ENCODE results near the gene ADAMTSL3.

DNA sequence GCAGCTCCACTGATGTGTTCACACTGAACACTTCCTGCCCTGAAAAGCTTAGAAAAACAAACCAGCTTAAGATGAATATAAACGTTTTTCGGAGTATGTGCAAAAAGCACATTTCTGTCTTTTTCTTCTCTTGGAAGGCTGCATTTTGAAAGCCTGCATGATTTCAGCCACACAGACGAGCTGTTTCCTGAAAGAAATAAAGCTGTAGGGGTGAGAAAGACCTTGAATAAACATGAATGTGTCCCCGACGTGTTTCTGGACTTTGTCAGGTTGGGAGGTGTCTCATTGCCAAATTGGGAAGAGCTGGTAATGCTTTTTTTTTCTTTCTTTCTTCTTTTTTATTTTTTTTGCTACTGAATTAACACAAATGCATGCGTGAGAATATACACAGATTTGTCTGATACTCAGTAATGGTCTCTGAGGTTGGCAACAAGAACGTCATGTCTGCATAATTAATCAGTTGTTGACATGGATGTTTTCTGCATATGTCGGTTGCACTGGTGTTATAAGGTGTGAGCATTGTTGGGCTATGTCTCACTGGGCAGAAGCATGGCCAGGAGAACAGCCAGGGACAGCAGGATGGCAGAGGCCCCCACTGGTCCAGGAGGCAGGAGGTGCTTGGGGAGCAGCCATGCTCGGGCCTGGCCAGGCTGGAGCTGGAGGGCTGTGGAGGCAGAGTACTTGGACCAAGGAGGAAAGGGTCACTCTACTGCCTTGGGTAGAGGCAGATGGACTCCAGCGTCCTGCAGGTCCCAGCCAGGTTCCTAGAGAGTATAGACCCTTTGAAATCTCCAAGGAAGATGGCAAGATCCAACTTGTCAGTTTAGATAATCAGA lies 39.0 kb downstream of the ADAMTSL3 start:
- TF ChIP-seq FOXM1 (IDR thresholded peaks at IDR 0.05; ENCODE audit: borderline replicate concordance) (no peak), SP1 (IDR thresholded peaks at IDR 0.05) (no peak), SUZ12 (IDR thresholded peaks at IDR 0.05) (no peak), FOXA1 (IDR thresholded peaks at IDR 0.05) (no peak), ELF4 (IDR thresholded peaks at IDR 0.05) (no peak), HDGF (IDR thresholded peaks at IDR 0.05; ENCODE audit: borderline replicate concordance) (no peak), LEF1 (IDR thresholded peaks at IDR 0.05; ENCODE audit: borderline replicate concordance) (no peak), BHLHE40 (IDR thresholded peaks at IDR 0.05; ENCODE audit: borderline replicate concordance) (no peak)

Data from HEK293T (cell line).